ACC112 (cell line): Measurements from ENCODE around the gene ZNF555.
"Not testable (repeated sequence)": the region's sequence is repeated elsewhere in the genome, so short reads cannot be mapped to it uniquely, and the experiment has no call there.

Source experiments
- H2AFZ ChIP-seq: fragments of 200-600 bp; sonication (generic); one replicate; pipeline ENCODE4 v1.6.0; 2017; ENCODE audit warnings: antibody characterized with exemption, low read length; ENCODE audit not compliant: unreplicated experiment
- H3K27ac ChIP-seq: fragments of 200-600 bp; sonication (generic); 2 replicates; pipeline ENCODE4 v1.5.1; 2014; ENCODE audit warnings: low read depth, mild to moderate bottlenecking, antibody characterized with exemption, low read length, moderate library complexity
- H3K27me3 ChIP-seq: fragments of 200-600 bp; sonication (generic); 2 replicates; pipeline ENCODE4 v1.6.1; 2014; ENCODE audit warnings: mild to moderate bottlenecking, antibody characterized with exemption, low read length, moderate library complexity, mixed read lengths; ENCODE audit not compliant: insufficient read depth
- H3K36me3 ChIP-seq: fragments of 200-600 bp; sonication (generic); 2 replicates; pipeline ENCODE4 v1.6.1; 2016; ENCODE audit warnings: mild to moderate bottlenecking, antibody characterized with exemption, low read length, moderate library complexity, mixed read lengths; ENCODE audit not compliant: insufficient read depth
- H3K4me1 ChIP-seq: fragments of 200-600 bp; sonication (generic); one replicate; pipeline ENCODE4 v1.6.1; 2016; ENCODE audit warnings: low read length, mixed read lengths; ENCODE audit not compliant: insufficient read depth, unreplicated experiment, control insufficient read depth
- H3K4me3 ChIP-seq: fragments of 200-600 bp; sonication (generic); 2 replicates; pipeline ENCODE4 v1.5.1; 2014; ENCODE audit warnings: mild to moderate bottlenecking, low read depth, low read length
- H3K79me2 ChIP-seq: fragments of 200-600 bp; sonication (generic); one replicate; pipeline ENCODE4 v1.6.0; 2016; ENCODE audit warnings: low read length; ENCODE audit not compliant: control insufficient read depth, unreplicated experiment, insufficient read depth

Gene ZNF555

DNA sequence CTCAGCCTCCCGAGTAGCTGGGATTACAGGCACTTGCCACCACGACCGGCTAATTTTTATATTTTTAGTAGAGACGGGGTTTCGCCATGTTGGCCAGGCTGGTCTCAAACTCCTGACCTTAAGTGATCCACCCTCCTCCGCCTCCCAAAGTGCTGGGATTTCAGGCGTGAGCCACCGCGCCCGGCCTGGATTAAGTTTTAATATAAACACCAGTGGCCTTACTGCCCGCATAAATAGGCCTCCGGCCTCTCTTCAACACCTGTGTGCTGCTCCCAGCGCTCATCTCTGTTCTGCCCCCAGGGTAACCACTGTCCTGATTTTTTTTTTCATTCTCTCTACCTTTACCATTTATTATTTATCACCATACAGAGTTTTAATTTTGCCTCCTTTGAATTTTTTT lies 62.1 kb downstream of the ZNF555 start:
- H3K4me3 ChIP-seq, H3K4me1 ChIP-seq: not testable (repeated sequence)
- peaks cover 17% of the 10 kb centered on the region for H3K79me2 ChIP-seq

GRCh38 chr19:2905918-2906519 lies 64.7 kb downstream of the ZNF555 start:
- Histone ChIP-seq H3K4me1 (peaks cover 9% of the 10 kb centered on the region), H3K79me2 (peaks cover 17% of the 10 kb centered on the region), H2AFZ (no peak overlapping the region), H3K36me3 (no peaks in the 10 kb centered on the region), H3K27ac (no peak overlapping the region), H3K27me3 (no peaks in the 10 kb centered on the region), H3K4me3 (no peak overlapping the region)

More for the DNA sequence above, 62.1 kb downstream of the ZNF555 start:
- not testable (repeated sequence) for H3K27ac ChIP-seq, H3K36me3 ChIP-seq, H2AFZ ChIP-seq, H3K27me3 ChIP-seq

- Histone ChIP-seq H3K27ac (no peak overlapping the region), H3K36me3 (no peaks in the 10 kb centered on the region), H3K79me2 (peaks cover 16% of the 10 kb centered on the region), H3K27me3 (no peaks in the 10 kb centered on the region), H3K4me1 (peaks cover 9% of the 10 kb centered on the region), H2AFZ (no peak overlapping the region), H3K4me3 (no peak overlapping the region)
These were observed 65.4 kb downstream of the ZNF555 start for GRCh38 chr19:2906631-2907195.
